Gastroesophageal sphincter (tissue), 4 donors: ENCODE data around the gene SEMA4D. TPM values are rescaled to one million over a fixed set of nuclear protein-coding genes. Genes with fewer than 3 reads are reported as not detected.
"Not testable (repeated sequence)": the region's sequence is repeated elsewhere in the genome, so short reads cannot be mapped to it uniquely, and the experiment has no call there.

Experiments used
- ATAC-seq: fragments of 150-250 bp; one replicate; pipeline ENCODE4 v1.9.1; 2016; ENCODE audit warnings: mild to moderate bottlenecking, moderate library complexity
- H3K27ac ChIP-seq, 4 donors: fragments of 200-600 bp; sonication (generic) in 3 of 4; 1 replicate in 3 of 4; 2 replicates in 1 of 4; pipeline ENCODE4 v1.5.1; 2016 to 2019
- H3K27me3 ChIP-seq: fragments of 200-600 bp; sonication (generic); one replicate; pipeline ENCODE4 v1.5.1; 2019
- H3K36me3 ChIP-seq, 2 donors: fragments of 200-600 bp; sonication (generic); one replicate each; pipeline ENCODE4 v1.5.1; 2019; ENCODE audit warnings: control low read depth in 1 of 2
- H3K4me1 ChIP-seq, 3 donors: fragments of 200-600 bp; sonication (generic); 1 replicate in 2 of 3; 2 replicates in 1 of 3; pipeline ENCODE4 v1.5.1; 2016 to 2019; ENCODE audit warnings: control low read depth in 2 of 3
- H3K4me3 ChIP-seq, 2 donors: fragments of 200-600 bp; sonication (generic); one replicate each; pipeline ENCODE4 v1.5.1; 2019; ENCODE audit warnings: mild to moderate bottlenecking in 1 of 2, moderate library complexity in 1 of 2
- H3K9me3 ChIP-seq, 3 donors: fragments of 200-600 bp; sonication (generic); one replicate each; pipeline ENCODE4 v1.5.1; 2017 to 2019; ENCODE audit warnings: control low read depth in 2 of 3
- CTCF ChIP-seq, 4 experiments: fragments of 200-600 bp in 2 of 4; fragments of 450-650 bp in 2 of 4; sonication (generic) in 1 of 4; IDR thresholded peaks; one replicate each; pipeline ENCODE4 v1.5.1; 2017 to 2019; ENCODE audit warnings: antibody characterized with exemption in 4 of 4, mild to moderate bottlenecking in 2 of 4, moderate library complexity in 2 of 4
- EP300 ChIP-seq: sonication (generic); formaldehyde crosslinking; IDR thresholded peaks from one replicate; pipeline ENCODE4 v1.6.1; 2017; ENCODE audit warnings: antibody characterized with exemption, mild to moderate bottlenecking
- POLR2A ChIP-seq, 2 donors: fragments of 450-650 bp; IDR thresholded peaks; one replicate each; pipeline ENCODE4 v1.6.1; 2017; ENCODE audit warnings: antibody characterized with exemption in 2 of 2, mild to moderate bottlenecking in 2 of 2, moderate library complexity in 1 of 2
- POLR2AphosphoS5 ChIP-seq: sonication (generic); formaldehyde crosslinking; IDR thresholded peaks from one replicate; pipeline ENCODE4 v1.6.1; 2017; ENCODE audit warnings: antibody characterized with exemption
- WGBS, 2 donors: methylation state at CpG; one replicate each; pipeline ENCODE4 v1.1.5; 2018; ENCODE audit warnings: low coverage in 1 of 2; 5-methylcytosine and 5-hydroxymethylcytosine counted together
- total RNA-seq, 4 donors: library from RNA; depleted of rRNA; stranded (reverse); fragments of >200 nt; gene quantifications; one replicate each; pipeline ENCODE4 v1.1.0, GENCODE V29; 2016

SEMA4D gene
- total RNA-seq, 4 donors from 2014 or later: 4.4 to 12.0 (median 6.5) TPM

DNA sequence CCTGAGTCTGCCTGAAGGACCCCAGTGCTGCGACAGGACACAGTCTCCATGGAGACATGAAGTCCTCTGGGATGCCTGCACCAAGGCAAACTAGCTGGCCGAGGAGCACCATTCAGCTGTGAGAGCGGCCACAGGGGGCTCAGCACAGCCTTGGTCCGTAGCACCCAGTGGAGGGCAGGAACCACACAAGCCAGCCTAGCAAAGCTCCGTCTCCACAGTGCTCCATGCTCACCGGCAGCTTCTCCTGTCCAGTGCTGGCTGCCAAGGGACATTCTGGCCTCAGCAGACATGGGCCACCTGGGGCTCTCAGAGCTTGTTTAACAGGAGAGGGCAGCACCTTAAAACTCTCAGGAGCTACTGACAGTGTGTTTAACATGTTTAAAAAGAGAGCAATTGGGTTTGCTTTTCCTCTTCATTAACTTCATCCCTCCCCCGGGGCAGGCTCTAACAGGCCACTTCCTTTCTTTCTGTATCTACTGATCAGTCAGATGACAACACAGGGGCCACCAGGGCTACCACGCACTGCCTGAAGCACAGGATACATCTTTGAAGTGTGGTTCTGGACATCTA is 122.6 kb downstream of the SEMA4D start:
- peaks cover 0 to 31% of the 10 kb centered on the region in 2 donors for H3K36me3 ChIP-seq
- no peaks in the 10 kb centered on the region for H3K27me3 ChIP-seq
- H3K27ac ChIP-seq: no peak overlapping the region
- TF ChIP-seq POLR2A (IDR thresholded peaks at IDR 0.05) (no peak), EP300 (no peak), CTCF (IDR thresholded peaks at IDR 0.05) (no peak), POLR2AphosphoS5 (no peak)
- WGBS, 2 donors: 36 to 40% methylated on average over 1 to 2 of the region's 8 CpGs
- ATAC-seq: no peak
- H3K9me3 ChIP-seq: no peaks in the 10 kb centered on the region
- H3K4me3 ChIP-seq: no peak overlapping the region
- H3K4me1 ChIP-seq: no peaks in the 10 kb centered on the region

DNA sequence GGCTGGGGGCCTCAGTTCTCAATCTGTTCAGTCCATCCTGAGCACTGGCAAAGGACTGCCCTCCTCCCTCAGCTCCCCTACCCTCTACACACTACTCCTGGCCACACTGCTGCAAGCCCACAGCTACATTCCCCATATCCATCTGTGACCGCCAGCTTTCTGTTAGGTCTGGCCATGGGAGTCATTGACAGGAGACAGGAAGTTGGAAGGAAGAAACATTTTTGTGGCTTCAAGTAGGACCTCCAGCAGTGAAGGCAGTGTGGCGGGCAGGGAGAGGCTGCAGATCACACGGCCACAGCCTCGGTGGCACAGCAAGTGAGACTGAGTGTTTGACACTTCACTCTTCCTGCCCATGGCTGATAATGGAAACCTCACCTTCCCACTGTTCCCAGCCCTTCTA is 123.7 kb downstream of the SEMA4D start:
- no peak for ATAC-seq

DNA sequence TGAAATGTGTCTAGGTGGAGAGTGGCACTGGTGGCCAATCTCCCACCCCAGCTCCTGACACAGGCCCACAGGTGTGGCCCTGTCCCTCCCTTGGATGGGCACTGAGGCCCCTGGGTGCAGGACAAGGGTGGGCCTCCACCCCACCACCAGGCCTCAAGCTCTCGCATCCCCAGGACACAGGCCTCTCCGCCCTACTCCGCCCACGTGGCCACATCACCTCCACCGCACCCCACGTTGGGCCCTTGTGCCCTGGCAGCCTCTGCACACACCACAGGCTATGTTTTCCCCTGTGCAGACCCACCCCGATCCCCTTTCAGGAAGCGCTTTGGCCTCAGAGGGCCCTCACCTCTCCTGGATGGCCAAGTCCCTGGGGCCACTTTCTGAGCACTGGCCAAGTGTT is 124.9 kb downstream of the SEMA4D start:
- WGBS, 2 donors: 80 to 96% methylated on average over 3 to 4 of the region's 8 CpGs

More for the DNA sequence above, 123.7 kb downstream of the SEMA4D start:
- Histone ChIP-seq H3K4me3 (no peak overlapping the region), H3K27me3 (no peaks in the 10 kb centered on the region), H3K36me3 (peaks cover 0 to 21% of the 10 kb centered on the region in 2 donors), H3K4me1 (no peaks in the 10 kb centered on the region), H3K27ac (no peak overlapping the region), H3K9me3 (no peaks in the 10 kb centered on the region)
- WGBS, 2 donors: 82% methylated on average over 4 of the region's 4 CpGs; no CpG with 5 or more reads in 1 of the 2 donors
- TF ChIP-seq EP300 (no peak), POLR2AphosphoS5 (no peak), CTCF (IDR thresholded peaks at IDR 0.05) (no peak), POLR2A (IDR thresholded peaks at IDR 0.05) (no peak)

DNA sequence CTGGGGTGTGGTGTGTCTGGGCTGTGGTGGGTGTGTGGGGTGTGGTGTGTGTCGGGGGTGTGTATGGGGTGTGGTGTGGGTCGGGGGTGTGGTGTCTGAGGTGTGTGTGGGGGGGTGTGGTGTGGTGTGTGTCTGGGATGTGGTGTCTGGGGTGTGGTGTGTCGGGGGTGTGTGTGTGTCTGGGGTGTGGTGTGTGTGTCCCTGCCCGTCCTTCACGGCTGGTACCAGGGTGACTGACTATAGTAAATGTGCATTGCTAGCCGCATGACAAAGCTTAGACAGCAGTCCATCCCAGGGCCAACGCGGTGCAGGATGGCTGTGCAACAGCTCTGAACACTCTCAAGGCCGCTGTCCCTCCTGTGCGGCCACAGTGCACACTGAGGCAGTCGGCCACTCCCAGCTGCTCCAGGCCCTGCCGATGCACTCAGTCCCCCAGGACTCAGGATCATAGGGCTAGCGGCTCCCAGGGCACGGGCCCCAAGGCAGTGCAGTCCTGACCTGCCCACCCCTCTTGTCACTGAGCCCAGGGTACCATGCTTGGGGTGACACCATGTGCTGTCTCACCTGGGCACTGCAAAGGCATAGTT is 125.6 kb downstream of the SEMA4D start:
- no peaks in the 10 kb centered on the region for H3K9me3 ChIP-seq
- no peak for ATAC-seq
- 60 to 73% methylated on average over 1 to 6 of the region's 14 CpGs for WGBS, 2 donors

More for the DNA sequence above, 124.9 kb downstream of the SEMA4D start:
- ATAC-seq: no peak
- no peak overlapping the region for H3K4me3 ChIP-seq
- H3K36me3 ChIP-seq: peaks cover 0 to 12% of the 10 kb centered on the region in 2 donors
- no peak overlapping the region for H3K27ac ChIP-seq
- H3K27me3 ChIP-seq: no peaks in the 10 kb centered on the region
- TF ChIP-seq CTCF (IDR thresholded peaks at IDR 0.05) (no peak), POLR2A (IDR thresholded peaks at IDR 0.05) (no peak), POLR2AphosphoS5 (no peak), EP300 (no peak)
- H3K4me1 ChIP-seq: no peaks in the 10 kb centered on the region
- H3K9me3 ChIP-seq: no peaks in the 10 kb centered on the region

GRCh38 chr9:89371791-89372190 is 126.1 kb downstream of the SEMA4D start:
- not testable (repeated sequence) for H3K4me1 ChIP-seq, H3K27me3 ChIP-seq, H3K36me3 ChIP-seq, H3K27ac ChIP-seq, H3K4me3 ChIP-seq, H3K9me3 ChIP-seq
- WGBS, 2 donors: no CpG with 5 or more reads among the region's 5 CpGs
- peak; percentile 44 for ATAC-seq

More for the DNA sequence above, 125.6 kb downstream of the SEMA4D start:
- TF ChIP-seq POLR2A (IDR thresholded peaks at IDR 0.05) (no peak), CTCF (IDR thresholded peaks at IDR 0.05) (no peak), POLR2AphosphoS5 (no peak)
- H3K36me3 ChIP-seq: peaks cover 0 to 7% of the 10 kb centered on the region in 2 donors
- no peak overlapping the region for H3K4me3 ChIP-seq
- H3K27ac ChIP-seq: no peak overlapping the region
- no peaks in the 10 kb centered on the region for H3K4me1 ChIP-seq
- no peaks in the 10 kb centered on the region for H3K27me3 ChIP-seq
